Memory B cell (primary cell): ENCODE data around the gene PSMB8.
"Not testable (repeated sequence)": the region's sequence is repeated elsewhere in the genome, so short reads cannot be mapped to it uniquely, and the experiment has no call there.

Source experiments
- ATAC-seq: fragments of 150-1000 bp; cut with Tn5 transposase; 2 replicates; pipeline ENCODE4 v1.10.0; 2021; ENCODE audit warnings: low read depth, mild to moderate bottlenecking, moderate library complexity
- DNase-seq, 2 donors: peaks; one replicate each; pipeline ENCODE4 v3.0.0; 2022; ENCODE audit warnings: low spot score in 2 of 2
- H3K27ac Mint-ChIP-seq: one replicate; pipeline ENCODE4 v1.8.0; 2022; ENCODE audit warnings: mild to moderate bottlenecking, moderate library complexity, mixed read lengths
- H3K27me3 Mint-ChIP-seq: one replicate; pipeline ENCODE4 v1.8.0; 2022; ENCODE audit warnings: mixed read lengths
- H3K36me3 Mint-ChIP-seq: one replicate; pipeline ENCODE4 v1.8.0; 2022; ENCODE audit warnings: mild to moderate bottlenecking, mixed read lengths
- H3K4me1 Mint-ChIP-seq: one replicate; pipeline ENCODE4 v1.8.0; 2022; ENCODE audit warnings: mixed read lengths
- H3K4me3 Mint-ChIP-seq: one replicate; pipeline ENCODE4 v1.8.0; 2022; ENCODE audit warnings: mild to moderate bottlenecking, moderate library complexity, mixed read lengths
- H3K9me3 Mint-ChIP-seq: one replicate; pipeline ENCODE4 v1.8.0; 2022; ENCODE audit warnings: mixed read lengths

Gene PSMB8

DNA sequence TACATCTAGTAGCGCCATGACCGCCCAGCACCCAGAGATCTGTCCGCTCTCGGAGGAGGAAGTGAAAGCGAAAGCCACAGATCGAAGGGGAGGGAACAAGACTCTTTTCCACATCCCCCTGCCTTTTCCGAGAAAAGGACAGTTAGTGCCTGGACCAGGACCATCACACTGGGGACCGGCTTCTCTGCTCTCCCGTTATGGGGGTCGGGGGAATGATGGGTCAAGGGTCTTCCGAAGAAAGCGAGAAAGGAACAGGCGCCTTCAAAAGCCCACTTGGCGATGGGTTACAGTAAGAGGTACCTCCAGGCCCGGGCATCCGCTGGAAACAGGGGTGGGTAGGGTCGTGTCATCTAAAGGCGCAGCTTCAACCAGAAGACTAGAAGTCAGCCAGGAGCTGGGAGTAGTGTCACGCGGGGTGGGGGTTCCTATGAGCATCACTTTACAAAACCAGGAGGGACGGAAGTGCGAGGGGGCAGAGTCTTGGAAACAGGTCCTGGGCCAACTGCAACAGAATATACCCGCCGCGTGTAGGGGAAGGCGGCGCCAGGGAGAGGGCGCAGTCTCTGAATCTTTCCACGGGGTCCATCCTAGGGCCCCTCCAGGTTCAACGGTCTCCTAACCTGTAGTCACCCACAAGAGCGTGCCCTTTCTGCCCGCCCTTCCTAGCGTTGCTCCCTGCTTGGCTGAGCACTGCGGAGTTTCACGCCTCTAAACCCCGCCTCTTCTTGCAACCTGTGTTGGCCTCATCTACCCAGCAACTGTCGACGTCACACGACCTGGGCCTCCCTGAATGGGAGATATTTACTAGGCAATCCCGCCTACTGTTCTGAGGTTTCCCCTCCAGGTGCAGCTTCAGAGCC is at the start of gene PSMB8:
Gene PSMB8 (minus strand): TSS at position 69 of the 860 bp plus-strand sequence. CDS start 51 bp downstream, at position 18.
- H3K27me3 Mint-ChIP-seq, result no peaks in the 10 kb centered on the region
- peak; percentile 98 to 99 for DNase-seq
- H3K36me3 Mint-ChIP-seq, result peaks cover 65% of the 10 kb centered on the region
- peak; percentile 84 for ATAC-seq
- peak within 1 kb of the TSS; percentile 93 for H3K4me3 Mint-ChIP-seq
- H3K4me1 Mint-ChIP-seq, result peaks cover 55% of the 10 kb centered on the region
- H3K27ac Mint-ChIP-seq, result peak within 1 kb of the TSS; percentile 99
- no peaks in the 10 kb centered on the region for H3K9me3 Mint-ChIP-seq

DNA sequence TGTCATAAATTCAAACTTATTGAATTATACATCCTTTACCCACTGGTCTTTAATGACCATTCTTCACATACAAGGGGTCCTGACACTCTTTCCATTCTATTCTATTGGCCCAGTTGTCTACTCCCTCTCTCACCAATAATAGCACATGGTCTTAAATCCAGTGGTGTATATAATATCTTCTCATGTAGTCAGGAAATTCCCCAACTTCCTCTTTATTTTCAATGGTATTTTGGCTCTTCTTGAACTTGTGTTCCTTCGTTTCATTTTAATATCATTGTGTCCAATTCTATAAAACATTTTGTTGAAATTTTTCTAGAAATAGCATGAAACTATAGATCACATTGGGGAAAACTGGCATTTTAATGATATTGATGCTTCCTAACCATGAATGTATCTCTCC is 47.0 kb upstream of the PSMB8 start:
- DNase-seq, result no peak
- Mint-ChIP-seq H3K4me1 (peaks cover 30% of the 10 kb centered on the region), H3K27me3 (no peaks in the 10 kb centered on the region), H3K9me3 (no peaks in the 10 kb centered on the region), H3K4me3 (no peak overlapping the region), H3K36me3 (no peaks in the 10 kb centered on the region), H3K27ac (peak overlapping the region; percentile 18)
- ATAC-seq, result no peak

DNA sequence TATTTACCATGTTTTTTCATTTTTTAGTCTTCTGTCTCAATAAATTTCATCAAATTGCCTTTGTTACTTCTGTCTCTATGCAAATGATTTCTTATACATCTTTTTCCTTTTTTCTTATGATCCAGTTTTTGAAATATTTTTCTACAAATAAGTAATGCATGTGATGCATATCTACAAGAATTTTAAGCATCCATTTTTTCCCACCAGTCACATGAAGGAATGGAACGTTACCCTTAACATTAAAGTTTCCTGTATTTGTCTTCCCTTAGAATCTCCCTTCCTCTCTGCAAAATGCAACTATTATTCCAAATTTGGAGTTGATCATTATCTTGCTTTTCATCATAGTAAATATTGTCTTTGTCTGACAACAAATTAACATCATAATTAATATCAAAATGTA is 45.7 kb upstream of the PSMB8 start:
- no peak for ATAC-seq
- Mint-ChIP-seq H3K27ac (no peak overlapping the region), H3K9me3 (no peaks in the 10 kb centered on the region), H3K27me3 (no peaks in the 10 kb centered on the region), H3K36me3 (no peaks in the 10 kb centered on the region), H3K4me1 (peaks cover 23% of the 10 kb centered on the region), H3K4me3 (no peak overlapping the region)
- no peak for DNase-seq

DNA sequence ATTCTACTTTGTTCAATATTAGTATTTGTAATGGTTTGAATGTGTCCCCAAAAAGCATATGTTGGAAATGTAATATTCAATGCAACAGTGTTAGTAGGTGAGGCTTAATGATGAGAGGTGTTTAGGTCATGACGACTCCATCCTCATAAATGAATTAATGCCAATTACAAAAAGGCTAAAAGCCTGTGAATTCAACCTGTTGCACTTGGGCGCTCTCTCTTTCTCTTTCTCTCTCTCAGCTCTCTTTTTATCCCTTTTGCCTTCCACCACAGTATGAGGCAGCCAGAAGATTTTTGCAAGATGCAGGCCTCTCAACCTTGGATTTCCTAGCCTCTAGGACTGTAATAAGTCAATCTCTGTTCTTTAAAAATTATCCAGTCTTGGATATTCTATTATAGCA is 44.7 kb upstream of the PSMB8 start:
- H3K27me3 Mint-ChIP-seq, result no peaks in the 10 kb centered on the region

GRCh38 chr6:32887616-32888015 is 43.8 kb upstream of the PSMB8 start:
- no peak overlapping the region for H3K4me3 Mint-ChIP-seq
- ATAC-seq (no peak), DNase-seq (no peak)
- H3K4me1 Mint-ChIP-seq, result peaks cover 14% of the 10 kb centered on the region
- no peak overlapping the region for H3K27ac Mint-ChIP-seq
- no peaks in the 10 kb centered on the region for H3K9me3 Mint-ChIP-seq
- H3K27me3 Mint-ChIP-seq, result no peaks in the 10 kb centered on the region
- H3K36me3 Mint-ChIP-seq, result no peaks in the 10 kb centered on the region

More for the DNA sequence above, 44.7 kb upstream of the PSMB8 start:
- peaks cover 18% of the 10 kb centered on the region for H3K4me1 Mint-ChIP-seq
- H3K27ac Mint-ChIP-seq, result no peak overlapping the region
- H3K36me3 Mint-ChIP-seq, result no peaks in the 10 kb centered on the region
- no peak overlapping the region for H3K4me3 Mint-ChIP-seq
- H3K9me3 Mint-ChIP-seq, result no peaks in the 10 kb centered on the region
- no peak for ATAC-seq
- DNase-seq, result no peak

- Mint-ChIP-seq H3K36me3 (no peaks in the 10 kb centered on the region), H3K9me3 (no peaks in the 10 kb centered on the region), H3K4me1 (peaks cover 12% of the 10 kb centered on the region), H3K4me3 (no peak overlapping the region), H3K27me3 (no peaks in the 10 kb centered on the region), H3K27ac (peak overlapping the region; percentile 75)
- no peak for ATAC-seq
- no peak for DNase-seq
Observed at GRCh38 chr6:32886681-32887383, 43.0 kb upstream of the PSMB8 start.

GRCh38 chr6:32885698-32886286 is 41.9 kb upstream of the PSMB8 start:
- no peak overlapping the region for H3K27ac Mint-ChIP-seq
- no peaks in the 10 kb centered on the region for H3K36me3 Mint-ChIP-seq
- no peaks in the 10 kb centered on the region for H3K27me3 Mint-ChIP-seq
- ATAC-seq (peak; percentile 81), DNase-seq (peak in 1 of 2 donors; percentile 74)
- H3K4me3 Mint-ChIP-seq, result no peak overlapping the region
- H3K4me1 Mint-ChIP-seq, result peaks cover 13% of the 10 kb centered on the region
- H3K9me3 Mint-ChIP-seq, result no peaks in the 10 kb centered on the region

DNA sequence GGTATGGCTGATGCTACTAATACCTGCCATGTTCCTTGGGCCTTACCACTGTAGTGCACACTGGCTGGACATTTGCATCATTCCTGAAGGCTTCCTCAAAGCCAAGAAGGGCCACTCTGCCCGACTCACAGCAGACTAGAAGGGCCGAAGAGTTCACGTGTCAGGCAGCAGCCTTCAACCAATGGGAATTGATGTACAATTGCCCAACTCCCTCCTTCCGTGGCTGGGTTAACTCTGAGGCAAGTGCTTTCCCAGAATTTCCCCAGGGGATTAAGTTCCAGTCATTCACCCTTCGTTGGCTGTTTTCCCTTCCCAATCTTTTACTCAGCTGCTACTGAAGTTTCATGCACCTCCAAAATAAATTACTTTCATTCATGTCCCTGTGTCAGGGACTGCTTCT is 39.9 kb upstream of the PSMB8 start:
- Mint-ChIP-seq H3K27ac (no peak overlapping the region), H3K4me3 (no peak overlapping the region), H3K27me3 (peaks cover 8% of the 10 kb centered on the region), H3K36me3 (peaks cover 3% of the 10 kb centered on the region), H3K9me3 (no peaks in the 10 kb centered on the region), H3K4me1 (peaks cover 22% of the 10 kb centered on the region)
- DNase-seq, result no peak
- no peak for ATAC-seq

- Mint-ChIP-seq H3K4me3 (no peak overlapping the region), H3K4me1 (peaks cover 20% of the 10 kb centered on the region), H3K27me3 (peaks cover 8% of the 10 kb centered on the region), H3K9me3 (no peaks in the 10 kb centered on the region), H3K36me3 (peaks cover 3% of the 10 kb centered on the region), H3K27ac (no peak overlapping the region)
- DNase-seq (no peak), ATAC-seq (no peak)
Observed at GRCh38 chr6:32882879-32883250, 39.0 kb upstream of the PSMB8 start.

DNA sequence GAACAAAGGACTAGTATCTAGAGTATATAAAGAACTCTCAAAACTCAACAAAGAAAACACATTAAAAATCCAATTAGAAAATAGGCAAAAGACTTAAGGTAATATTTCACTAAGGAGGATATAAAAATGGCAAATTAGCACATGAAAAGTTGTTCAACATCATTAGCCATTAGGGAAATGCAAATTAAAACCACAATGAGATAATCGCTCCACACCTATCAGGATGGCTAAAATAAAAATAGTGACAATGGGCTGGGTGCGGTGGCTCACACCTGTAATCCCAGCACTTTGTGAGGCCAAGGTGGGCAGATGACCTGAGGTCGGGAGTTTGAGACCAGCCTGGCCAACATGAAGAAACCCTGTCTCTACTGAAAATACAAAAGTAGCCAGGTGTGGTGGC is 37.1 kb upstream of the PSMB8 start:
- DNase-seq, H3K9me3 Mint-ChIP-seq, H3K36me3 Mint-ChIP-seq, H3K27me3 Mint-ChIP-seq, H3K27ac Mint-ChIP-seq: not testable (repeated sequence)
- Mint-ChIP-seq H3K4me3 (peak overlapping the region; percentile 11), H3K4me1 (peaks cover 19% of the 10 kb centered on the region)
- peak; percentile 65 for ATAC-seq

GRCh38 chr6:32879691-32880090 is 35.8 kb upstream of the PSMB8 start:
- no peak overlapping the region for H3K27ac Mint-ChIP-seq
- peaks cover 18% of the 10 kb centered on the region for H3K4me1 Mint-ChIP-seq
- H3K27me3 Mint-ChIP-seq, result peaks cover 8% of the 10 kb centered on the region
- no peaks in the 10 kb centered on the region for H3K9me3 Mint-ChIP-seq
- peaks cover 3% of the 10 kb centered on the region for H3K36me3 Mint-ChIP-seq
- DNase-seq (no peak), ATAC-seq (no peak)
- H3K4me3 Mint-ChIP-seq, result peak overlapping the region; percentile 82

DNA sequence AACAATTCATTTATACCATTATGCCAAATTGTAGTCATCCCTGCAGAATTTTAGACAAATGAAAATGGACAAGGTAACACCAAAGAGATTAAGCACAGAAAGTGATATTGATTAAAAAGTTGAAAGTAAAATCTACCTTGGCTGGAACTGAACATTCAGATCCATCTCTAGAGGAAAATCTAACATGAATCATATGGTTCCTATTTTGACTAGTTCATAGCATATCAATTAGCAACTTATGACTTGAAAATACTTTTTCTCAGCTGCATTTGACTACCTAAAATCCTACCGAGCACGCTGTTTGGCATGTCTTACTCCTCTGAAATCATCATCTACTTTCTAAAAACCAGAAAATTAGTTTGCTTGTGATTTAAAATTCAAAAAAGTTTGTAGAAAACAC is 32.8 kb upstream of the PSMB8 start:
- Mint-ChIP-seq H3K4me3 (no peak overlapping the region), H3K4me1 (peaks cover 19% of the 10 kb centered on the region), H3K27me3 (peaks cover 8% of the 10 kb centered on the region), H3K36me3 (peaks cover 3% of the 10 kb centered on the region), H3K9me3 (no peaks in the 10 kb centered on the region), H3K27ac (no peak overlapping the region)
- ATAC-seq (no peak), DNase-seq (no peak)

DNA sequence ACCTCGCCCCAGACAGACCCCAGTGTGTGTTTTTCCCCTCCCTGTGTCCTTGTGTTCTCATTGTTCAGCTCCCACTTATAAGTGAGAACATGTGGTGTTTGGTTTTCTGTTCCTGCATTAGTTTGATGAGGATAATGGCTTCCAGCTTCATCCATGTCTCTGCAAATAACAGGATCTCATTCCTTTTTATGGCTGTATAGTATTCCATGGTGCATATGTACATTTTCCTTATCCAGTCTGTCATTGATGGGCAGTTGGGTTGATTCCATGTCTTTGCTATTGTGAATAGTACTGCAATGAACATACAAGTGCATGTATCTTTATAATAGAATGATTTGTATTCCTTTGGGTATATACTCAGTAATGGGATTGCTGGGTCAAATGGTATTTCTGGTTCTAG is 30.1 kb upstream of the PSMB8 start:
- H3K9me3 Mint-ChIP-seq, H3K27ac Mint-ChIP-seq, H3K4me1 Mint-ChIP-seq: not testable (repeated sequence)

DNA sequence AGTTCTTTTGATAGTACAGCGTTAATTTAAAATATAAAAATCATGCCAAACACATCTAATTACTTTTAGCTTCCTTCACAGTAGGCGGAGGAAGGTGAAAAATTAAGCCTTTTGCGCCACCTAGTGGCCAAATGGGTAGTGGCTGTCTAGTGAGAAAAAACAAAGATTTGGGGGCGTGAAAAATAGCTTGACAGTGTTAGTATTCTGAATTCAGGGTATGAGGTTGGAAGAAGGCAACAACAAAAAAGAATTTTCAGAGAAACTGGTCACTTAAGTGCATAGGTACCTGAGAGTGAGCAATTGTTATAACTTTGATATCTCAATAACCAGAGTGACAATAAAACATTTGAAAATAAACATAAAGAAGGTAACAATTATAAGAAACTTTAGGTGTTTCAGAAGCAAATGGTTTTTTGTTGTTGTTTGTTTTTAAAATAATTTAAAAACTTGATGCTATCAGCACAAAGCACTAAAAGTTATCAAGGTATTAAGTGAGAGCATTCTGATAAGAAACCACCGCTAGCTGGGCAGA is 24.5 kb upstream of the PSMB8 start:
- H3K4me3 Mint-ChIP-seq, result no peak overlapping the region
- no peaks in the 10 kb centered on the region for H3K27me3 Mint-ChIP-seq
- no peaks in the 10 kb centered on the region for H3K9me3 Mint-ChIP-seq
- no peak overlapping the region for H3K27ac Mint-ChIP-seq
- ATAC-seq (peak; percentile 66), DNase-seq (peak; percentile 83 to 88)
- peaks cover 23% of the 10 kb centered on the region for H3K4me1 Mint-ChIP-seq
- H3K36me3 Mint-ChIP-seq, result no peaks in the 10 kb centered on the region

More for the DNA sequence above, 30.1 kb upstream of the PSMB8 start:
- DNase-seq, H3K27me3 Mint-ChIP-seq, ATAC-seq, H3K36me3 Mint-ChIP-seq, H3K4me3 Mint-ChIP-seq: not testable (repeated sequence)
